HepG2 (cell line): ENCODE measurements around the gene MCTS1. TPM values are rescaled to one million over a fixed set of nuclear protein-coding genes. Genes with fewer than 3 reads are reported as not detected.

Source experiments
- ASH2L ChIP-seq: fragments of 300-600, 200-600 bp; sonication (generic); IDR thresholded peaks from 2 replicates; pipeline ENCODE4 v1.7.0; 2017; ENCODE audit warnings: low read depth, mild to moderate bottlenecking, moderate library complexity, mixed read lengths, low read length; ENCODE audit not compliant: insufficient read length
- BRCA1 ChIP-seq: sonication (generic); formaldehyde crosslinking; IDR thresholded peaks from 2 replicates; pipeline ENCODE4 v1.4.0; 2020; ENCODE audit warnings: missing genetic modification reagents
- CBX5 ChIP-seq: sonication (generic); formaldehyde crosslinking; IDR thresholded peaks from 2 replicates; pipeline ENCODE4 v1.4.0; 2020; ENCODE audit warnings: missing genetic modification reagents, borderline replicate concordance
- CREBL2 ChIP-seq: sonication (generic); formaldehyde crosslinking; IDR thresholded peaks from 2 replicates; pipeline ENCODE4 v1.8.1; 2023; ENCODE audit warnings: missing genetic modification reagents, mild to moderate bottlenecking, borderline replicate concordance
- GTF3A ChIP-seq: sonication (generic); formaldehyde crosslinking; conservative IDR thresholded peaks from 2 replicates; pipeline ENCODE4 v1.4.0; 2020; ENCODE audit warnings: mild to moderate bottlenecking, missing genetic modification reagents
- HDAC2 ChIP-seq: sonication (generic); formaldehyde crosslinking; IDR thresholded peaks from 2 replicates; pipeline ENCODE4 v1.4.0; 2020; ENCODE audit warnings: missing genetic modification reagents
- KDM5B ChIP-seq: sonication (generic); formaldehyde crosslinking; IDR thresholded peaks from 2 replicates; pipeline ENCODE4 v1.4.0; 2020; ENCODE audit warnings: missing genetic modification reagents, mild to moderate bottlenecking, borderline replicate concordance
- LBX2 ChIP-seq: sonication (generic); formaldehyde crosslinking; IDR thresholded peaks from 2 replicates; pipeline ENCODE4 v1.5.0; 2020; ENCODE audit warnings: missing genetic modification reagents, mild to moderate bottlenecking, borderline replicate concordance
- NFE2 ChIP-seq: sonication (generic); formaldehyde crosslinking; IDR thresholded peaks from 2 replicates; pipeline ENCODE4 v1.4.0; 2020; ENCODE audit warnings: missing genetic modification reagents
- NFKBIZ ChIP-seq: IDR thresholded peaks from 2 replicates; pipeline ENCODE4 v1.6.1; 2018; ENCODE audit warnings: missing genetic modification reagents, missing compliant biosample characterization
- NR1H2 ChIP-seq: sonication (generic); formaldehyde crosslinking; IDR thresholded peaks from 2 replicates; pipeline ENCODE4 v1.8.1; 2022; ENCODE audit warnings: low read depth, missing genetic modification reagents, borderline replicate concordance
- NR2C2 ChIP-seq: sonication (generic); formaldehyde crosslinking; IDR thresholded peaks from 2 replicates; pipeline ENCODE4 v1.4.0; 2020; ENCODE audit warnings: missing genetic modification reagents, mild to moderate bottlenecking, moderate library complexity, borderline replicate concordance
- PAX8 ChIP-seq: sonication (generic); formaldehyde crosslinking; IDR thresholded peaks from 2 replicates; pipeline ENCODE4 v1.8.0; 2022; ENCODE audit warnings: mild to moderate bottlenecking, missing genetic modification reagents, borderline replicate concordance
- PHF5A ChIP-seq: IDR thresholded peaks from one replicate; pipeline ENCODE4 v1.6.1; 2018; ENCODE audit warnings: low read depth, missing genetic modification reagents; ENCODE audit not compliant: unreplicated experiment
- REL ChIP-seq: sonication (generic); formaldehyde crosslinking; conservative IDR thresholded peaks from 2 replicates; pipeline ENCODE4 v1.8.0; 2022; ENCODE audit warnings: mild to moderate bottlenecking, missing genetic modification reagents, moderate library complexity
- SIN3B ChIP-seq: fragments of 150-350 bp; IDR thresholded peaks from 2 replicates; pipeline ENCODE4 v1.6.1; 2014; ENCODE audit warnings: low read length
- SRSF9 ChIP-seq: fragments of 200-400 bp; formaldehyde crosslinking; IDR thresholded peaks from 2 replicates; pipeline ENCODE4 v1.6.1; 2018; ENCODE audit warnings: borderline replicate concordance, mild to moderate bottlenecking, low read depth, low read length; ENCODE audit not compliant: insufficient read depth, poor library complexity, severe bottlenecking
- ZIK1 ChIP-seq: sonication (generic); formaldehyde crosslinking; IDR thresholded peaks from 2 replicates; pipeline ENCODE4 v1.5.0; 2020; ENCODE audit warnings: mild to moderate bottlenecking, low read depth, missing genetic modification reagents, borderline replicate concordance
- ZMAT3 ChIP-seq: sonication (generic); formaldehyde crosslinking; conservative IDR thresholded peaks from 2 replicates; pipeline ENCODE4 v1.7.0; 2021; ENCODE audit warnings: missing genetic modification reagents
- ZNF121 ChIP-seq: sonication (generic); formaldehyde crosslinking; IDR thresholded peaks from 2 replicates; pipeline ENCODE4 v1.5.0; 2020; ENCODE audit warnings: mild to moderate bottlenecking, missing genetic modification reagents
- ZNF280D ChIP-seq: sonication (generic); formaldehyde crosslinking; IDR thresholded peaks from 2 replicates; pipeline ENCODE4 v1.5.1; 2020; ENCODE audit warnings: mild to moderate bottlenecking, missing genetic modification reagents
- ZNF337 ChIP-seq: sonication (generic); formaldehyde crosslinking; IDR thresholded peaks from 2 replicates; pipeline ENCODE4 v1.5.1; 2020; ENCODE audit warnings: missing genetic modification reagents, low read depth, mild to moderate bottlenecking, borderline replicate concordance
- ZNF451 ChIP-seq: sonication (generic); formaldehyde crosslinking; IDR thresholded peaks from 2 replicates; pipeline ENCODE4 v1.5.0; 2020; ENCODE audit warnings: mild to moderate bottlenecking, missing genetic modification reagents
- ZNF615 ChIP-seq: sonication (generic); formaldehyde crosslinking; IDR thresholded peaks from 2 replicates; pipeline ENCODE4 v1.5.0; 2020; ENCODE audit warnings: mild to moderate bottlenecking, missing genetic modification reagents, borderline replicate concordance
- ZNF7 ChIP-seq: IDR thresholded peaks from 2 replicates; pipeline ENCODE4 v1.6.1; 2016; ENCODE audit warnings: missing biosample characterization, missing genetic modification reagents
- ZNF709 ChIP-seq: sonication (generic); formaldehyde crosslinking; IDR thresholded peaks from 2 replicates; pipeline ENCODE4 v1.5.0; 2020; ENCODE audit warnings: mild to moderate bottlenecking, missing genetic modification reagents
- polyA plus RNA-seq, 8 experiments: library from polyadenylated mRNA; depleted of rRNA in 3 of 8; stranded (reverse) in 7 of 8; unstranded in 1 of 8; fragments of >200 nt; fragmentation: Illumina TruSeq in 4 of 8; extraction: Trizol in 4 of 8; gene quantifications; 2 replicates each; pipeline versions ENCODE4 v1.2.1 to v1.2.3, GENCODE V29; 2011 to 2016; ENCODE audit warnings: low read depth in 4 of 8, missing spikeins in 1 of 8, mixed read lengths in 1 of 8; ENCODE audit not compliant: insufficient read depth in 1 of 8
- total RNA-seq, 5 experiments: library from RNA; depleted of rRNA; stranded (reverse); fragments of >200 nt; fragmentation: Illumina TruSeq; extraction: Trizol; gene quantifications; 2 replicates each; pipeline ENCODE4 v1.2.3, GENCODE V29; 2016; ENCODE audit warnings: low read depth in 1 of 5

MCTS1 gene
- total and polyA plus RNA-seq, 2 of the 13 experiments (the other 11 are each of a cell fraction or from before 2014, with no cell fraction given) = 30.1 to 59.0 TPM

GRCh38 chrX:120629667-120630537, 26.0 kb downstream of the MCTS1 start, which contains the start of gene C1GALT1C1 (continued):
- peak; percentile 28; the same call in 1 of the 2 replicates for TF ChIP-seq HDAC2 (CRISPR knock-in tag)
- TF ChIP-seq PAX8 (CRISPR knock-in tag) = no peak
- no peak for TF ChIP-seq ZMAT3 (CRISPR knock-in tag)
- TF ChIP-seq ZNF451 (CRISPR knock-in tag) = peak; percentile 69; the same call in 1 of the 2 replicates
- peak; percentile 82 for TF ChIP-seq NR2C2
- TF ChIP-seq ZNF280D (CRISPR knock-in tag) = no peak
- no peak for TF ChIP-seq SRSF9
- TF ChIP-seq GTF3A (CRISPR knock-in tag) = no peak
- TF ChIP-seq CBX5 = no peak
- TF ChIP-seq ZNF337 = no peak
- TF ChIP-seq ZNF121 (CRISPR knock-in tag) = 0 out of 2 replicates have a peak, but pooled peaks have one; percentile 4
- TF ChIP-seq BRCA1 (CRISPR knock-in tag) = no peak
- no peak for TF ChIP-seq LBX2
- no peak for TF ChIP-seq ZNF615 (CRISPR knock-in tag)
- TF ChIP-seq REL = no peak
- TF ChIP-seq ASH2L = peak; percentile 67
- TF ChIP-seq SIN3B = no peak
- TF ChIP-seq ZNF709 (CRISPR knock-in tag) = no peak
- no peak for TF ChIP-seq NR1H2 (CRISPR knock-in tag)
- TF ChIP-seq KDM5B (CRISPR knock-in tag) = peak; percentile 22; the same call in 1 of the 2 replicates
- no peak for TF ChIP-seq NFE2 (CRISPR knock-in tag)
- no peak for TF ChIP-seq PHF5A
- no peak for TF ChIP-seq ZIK1
- no peak for TF ChIP-seq NFKBIZ (CRISPR knock-in tag)
- TF ChIP-seq CREBL2 (CRISPR knock-in tag) = no peak
- TF ChIP-seq ZNF7 (CRISPR knock-in tag) = no peak
